Urinary bladder (tissue), 4 donors: ENCODE measurements around the gene HOXD11. TPM values are rescaled to one million over a fixed set of nuclear protein-coding genes. Genes with fewer than 3 reads are reported as not detected.

Source experiments
- DNase-seq: peaks from one replicate; pipeline ENCODE4 v3.0.0-alpha.2; 2015; ENCODE audit errors: extremely low spot score
- H3K27ac ChIP-seq: one replicate; pipeline ENCODE4 v1.5.1; 2013; ENCODE audit warnings: low read depth, mild to moderate bottlenecking, moderate library complexity
- H3K36me3 ChIP-seq: one replicate; pipeline ENCODE4 v1.6.1; 2013; ENCODE audit warnings: mild to moderate bottlenecking, moderate library complexity; ENCODE audit not compliant: insufficient read depth
- H3K4me1 ChIP-seq: one replicate; pipeline ENCODE4 v1.6.1; 2013; ENCODE audit warnings: mild to moderate bottlenecking, moderate library complexity; ENCODE audit not compliant: insufficient read depth
- H3K4me3 ChIP-seq: one replicate; pipeline ENCODE4 v1.5.1; 2013; ENCODE audit warnings: low read depth, low read length
- WGBS: extraction: QIAGEN DNeasy Blood & Tissue Kit; methylation state at CpG from one replicate; pipeline ENCODE4 v1.1.7; 2013; 5-methylcytosine and 5-hydroxymethylcytosine counted together
- polyA plus RNA-seq: library from polyadenylated mRNA; stranded (reverse); fragments of 200-250 nt; gene quantifications from one replicate; pipeline ENCODE4 v1.2.3, GENCODE V29; 2013
- total RNA-seq: library from RNA; depleted of rRNA; stranded (reverse); fragments of >200 nt; gene quantifications from one replicate; pipeline ENCODE4 v1.2.3, GENCODE V29; 2014
- donor health status: healthy with polysubstance abuse.
- donor health status: healthy.

HOXD11 gene
- total and polyA plus RNA-seq, 2 donors: 3.3 to 6.0 TPM

DNA sequence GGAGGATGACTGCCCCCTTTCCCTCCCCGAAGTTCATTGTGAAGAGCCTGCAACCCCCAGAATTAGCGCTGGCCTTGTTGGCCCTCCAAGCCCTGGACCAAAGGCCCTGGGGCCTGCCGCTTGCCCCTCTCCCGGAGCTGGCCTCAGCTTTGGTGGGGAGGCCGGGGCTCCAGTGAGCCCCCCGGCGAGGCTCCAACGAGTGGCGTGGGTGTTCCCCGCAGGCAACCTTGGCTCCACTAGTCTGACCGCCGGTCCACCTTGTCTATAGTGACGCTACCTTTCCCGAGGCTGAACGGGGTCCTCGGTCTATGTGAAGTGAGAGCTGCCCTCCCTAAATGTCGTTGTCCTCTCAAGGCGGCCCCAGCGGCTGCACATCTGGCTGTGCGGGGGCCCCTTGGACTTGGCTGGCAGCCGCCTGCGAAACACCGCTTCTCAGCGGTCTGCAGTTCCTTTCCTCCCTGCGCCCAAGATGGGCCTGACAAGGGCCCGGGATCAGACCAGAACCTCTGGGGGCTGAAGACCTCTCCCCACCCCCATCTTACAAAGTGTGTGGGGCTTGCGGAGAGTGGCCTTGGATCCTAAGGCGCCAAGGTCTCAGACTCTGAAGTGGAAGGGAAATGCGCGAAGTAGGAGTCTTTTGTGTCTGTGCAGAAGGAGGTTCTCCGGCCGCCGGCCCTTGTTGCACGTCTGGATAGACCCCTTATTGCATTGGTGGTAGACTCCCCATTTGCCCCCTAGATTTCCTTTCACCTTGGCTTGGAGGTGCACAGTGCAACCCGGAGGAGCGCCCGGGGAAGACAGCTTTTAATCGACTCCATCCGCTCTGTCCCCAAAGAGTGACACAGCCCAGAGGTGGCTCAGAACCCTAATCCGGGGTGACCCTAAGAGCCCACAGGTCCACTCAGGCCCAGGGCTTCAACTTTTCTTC is 5.6 kb downstream of the HOXD11 start:
- Histone ChIP-seq H3K36me3 (no peaks in the 10 kb centered on the region), H3K27ac (no peak overlapping the region), H3K4me1 (no peaks in the 10 kb centered on the region), H3K4me3 (no peak overlapping the region)
- 66% methylated on average over 40 of the region's 40 CpGs for WGBS
- no peak for DNase-seq

DNA sequence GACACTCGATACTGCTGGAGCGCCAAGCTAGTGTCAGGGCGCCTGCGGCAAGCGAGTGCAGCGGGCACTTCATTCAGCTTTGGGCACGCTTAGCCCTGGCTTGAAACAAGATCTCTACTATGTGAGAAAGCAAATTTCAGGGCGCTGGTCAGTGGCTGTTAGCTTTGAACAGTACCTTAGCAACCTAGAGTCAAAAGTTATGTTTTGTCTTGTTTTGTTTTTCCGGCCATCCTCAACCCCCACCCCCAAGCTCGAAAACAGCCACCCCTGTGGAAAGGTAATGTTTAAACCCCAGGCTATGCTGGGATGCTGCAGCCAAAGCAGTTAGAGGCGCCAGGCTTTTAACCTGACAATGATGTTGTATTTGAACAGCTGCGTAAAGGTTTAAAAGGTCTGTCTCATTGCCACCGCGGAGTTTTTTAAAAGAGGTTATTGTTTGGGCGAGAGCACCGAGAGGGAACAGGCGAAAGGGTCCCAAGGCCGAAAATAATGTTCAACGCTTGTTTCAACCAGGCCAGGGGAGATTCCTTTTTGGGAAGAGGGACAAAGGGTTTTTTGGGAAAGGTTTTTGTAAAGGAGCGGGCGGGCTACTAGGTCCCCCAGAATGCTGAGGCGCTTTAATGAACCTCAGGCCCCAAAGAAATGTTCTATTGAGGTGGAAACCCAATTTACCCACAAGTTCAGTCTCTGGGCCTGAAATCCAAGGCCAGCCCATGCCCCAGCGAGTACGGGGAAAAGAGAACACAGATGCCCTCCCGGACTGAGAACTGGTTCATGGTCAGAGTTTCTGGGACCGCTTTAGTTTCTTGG is 7.2 kb downstream of the HOXD11 start:
- 76% methylated on average over 26 of the region's 26 CpGs for WGBS
- no peak for DNase-seq
- no peak overlapping the region for H3K27ac ChIP-seq
- no peaks in the 10 kb centered on the region for H3K4me1 ChIP-seq
- H3K36me3 ChIP-seq: no peaks in the 10 kb centered on the region
- H3K4me3 ChIP-seq: no peak overlapping the region

DNA sequence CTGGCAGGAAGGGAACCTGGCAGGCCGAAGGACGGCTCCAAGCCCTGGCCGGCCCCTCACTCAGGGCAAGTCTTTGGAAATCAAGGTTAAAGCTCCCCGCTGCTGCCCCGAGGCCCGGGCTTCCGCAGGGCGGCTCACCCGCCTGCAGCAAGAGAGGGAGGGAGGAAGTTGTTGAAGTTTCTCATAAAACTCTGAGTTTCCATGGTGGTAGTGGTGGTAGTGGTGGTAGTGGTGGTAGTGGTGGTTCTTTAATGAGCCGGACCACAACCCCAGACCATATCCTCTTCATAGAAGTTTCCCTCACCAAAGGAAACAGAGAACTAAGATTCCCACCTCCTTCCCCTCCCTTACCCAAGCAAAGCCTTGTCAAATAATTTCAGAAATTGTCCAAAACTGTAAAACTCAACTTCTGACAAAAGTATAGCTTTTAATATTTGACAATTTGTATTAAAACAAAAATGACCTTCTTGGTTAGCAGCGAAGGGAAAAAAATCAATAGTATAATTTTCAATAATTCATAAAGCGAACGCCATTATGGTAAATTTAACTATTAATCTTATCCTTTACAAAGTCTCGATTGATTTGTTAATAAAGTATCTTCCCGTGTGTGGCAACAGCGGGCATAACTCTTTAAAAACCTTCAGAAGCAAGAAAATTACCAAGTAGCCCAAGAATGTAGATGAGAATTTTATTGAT is 8.0 kb downstream of the HOXD11 start:
- no peak overlapping the region for H3K4me3 ChIP-seq
- H3K36me3 ChIP-seq: no peaks in the 10 kb centered on the region
- no peak for DNase-seq
- 83% methylated on average over 16 of the region's 16 CpGs for WGBS
- no peak overlapping the region for H3K27ac ChIP-seq
- no peaks in the 10 kb centered on the region for H3K4me1 ChIP-seq

DNA sequence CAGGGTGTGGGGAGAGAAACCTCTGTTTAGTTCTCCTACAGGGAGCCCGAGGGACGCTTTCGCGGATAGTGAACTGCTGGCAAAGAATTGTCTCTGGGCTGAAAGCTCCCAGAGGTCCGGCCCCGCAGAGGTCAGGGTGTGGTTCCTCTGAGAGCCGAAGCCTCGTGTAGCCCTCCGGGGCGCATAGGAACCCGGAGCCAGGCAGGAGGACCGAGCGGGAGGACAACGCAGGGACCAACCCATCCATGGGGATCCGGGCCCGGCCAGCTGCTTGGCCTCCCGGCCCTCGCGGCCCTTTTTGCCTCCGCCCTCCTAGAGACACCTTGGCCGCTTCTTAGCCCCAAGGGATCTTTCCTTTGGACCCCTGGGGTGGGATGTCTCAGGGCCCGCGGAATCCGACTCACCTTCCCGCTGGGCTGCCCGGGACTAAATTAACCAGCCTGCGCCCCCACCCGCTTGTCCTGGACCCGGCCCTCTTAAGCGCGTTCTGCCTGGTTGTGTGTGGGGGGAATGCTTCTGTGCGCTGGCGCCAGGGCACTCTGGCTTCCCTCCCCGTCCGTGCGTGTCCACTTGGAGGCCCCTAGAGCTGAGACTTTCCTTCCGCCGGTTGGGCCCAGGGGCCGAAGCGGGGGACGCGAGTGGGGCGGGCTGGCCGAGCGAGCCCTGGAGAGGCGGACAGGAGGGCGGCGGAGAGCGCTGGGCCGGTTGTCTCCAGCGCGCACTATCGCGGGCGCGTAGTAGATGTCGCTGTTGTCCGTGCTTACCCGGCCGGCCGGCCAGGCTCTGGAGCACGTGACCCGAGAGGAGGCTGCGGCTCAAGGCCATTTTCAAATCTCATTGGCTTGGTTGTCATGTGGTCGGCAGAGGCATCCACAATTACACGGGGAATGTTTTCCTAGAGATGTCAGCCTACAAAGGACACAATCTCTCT is 9.1 kb downstream of the HOXD11 start, which contains the start of gene HOXD10:
Gene HOXD10, plus strand, starts transcription at position 896 of the 931 bp plus-strand sequence. CDS start 56 bp downstream, outside the sequence.
- DNase-seq: no peak
- no peaks in the 10 kb centered on the region for H3K4me1 ChIP-seq
- H3K36me3 ChIP-seq: no peaks in the 10 kb centered on the region
- H3K27ac ChIP-seq: no peak within 1 kb of the TSS
- 47% methylated on average over 66 of the region's 66 CpGs for WGBS
- H3K4me3 ChIP-seq: peak within 1 kb of the TSS; percentile 1

DNA sequence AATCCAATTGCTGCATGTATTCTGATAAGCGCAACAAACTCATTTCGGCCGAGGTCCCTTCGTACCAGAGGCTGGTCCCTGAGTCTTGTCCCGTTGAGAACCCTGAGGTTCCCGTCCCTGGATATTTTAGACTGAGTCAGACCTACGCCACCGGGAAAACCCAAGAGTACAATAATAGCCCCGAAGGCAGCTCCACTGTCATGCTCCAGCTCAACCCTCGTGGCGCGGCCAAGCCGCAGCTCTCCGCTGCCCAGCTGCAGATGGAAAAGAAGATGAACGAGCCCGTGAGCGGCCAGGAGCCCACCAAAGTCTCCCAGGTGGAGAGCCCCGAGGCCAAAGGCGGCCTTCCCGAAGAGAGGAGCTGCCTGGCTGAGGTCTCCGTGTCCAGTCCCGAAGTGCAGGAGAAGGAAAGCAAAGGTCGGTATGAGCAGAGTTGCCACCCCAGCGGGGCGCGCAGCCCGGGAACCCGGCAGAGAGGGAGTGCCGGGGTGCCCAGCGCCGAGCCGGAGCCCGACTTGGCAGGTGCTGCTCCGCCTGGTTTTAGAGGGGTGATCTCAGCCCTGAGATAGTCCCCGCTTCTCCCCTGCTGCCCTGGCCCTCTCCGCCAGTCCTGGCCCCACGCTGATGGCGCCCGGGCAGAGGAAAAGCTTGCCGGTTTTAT is 10.2 kb downstream of the HOXD11 start:
- WGBS: 68% methylated on average over 40 of the region's 40 CpGs
- H3K4me3 ChIP-seq: peak overlapping the region; percentile 1

DNA sequence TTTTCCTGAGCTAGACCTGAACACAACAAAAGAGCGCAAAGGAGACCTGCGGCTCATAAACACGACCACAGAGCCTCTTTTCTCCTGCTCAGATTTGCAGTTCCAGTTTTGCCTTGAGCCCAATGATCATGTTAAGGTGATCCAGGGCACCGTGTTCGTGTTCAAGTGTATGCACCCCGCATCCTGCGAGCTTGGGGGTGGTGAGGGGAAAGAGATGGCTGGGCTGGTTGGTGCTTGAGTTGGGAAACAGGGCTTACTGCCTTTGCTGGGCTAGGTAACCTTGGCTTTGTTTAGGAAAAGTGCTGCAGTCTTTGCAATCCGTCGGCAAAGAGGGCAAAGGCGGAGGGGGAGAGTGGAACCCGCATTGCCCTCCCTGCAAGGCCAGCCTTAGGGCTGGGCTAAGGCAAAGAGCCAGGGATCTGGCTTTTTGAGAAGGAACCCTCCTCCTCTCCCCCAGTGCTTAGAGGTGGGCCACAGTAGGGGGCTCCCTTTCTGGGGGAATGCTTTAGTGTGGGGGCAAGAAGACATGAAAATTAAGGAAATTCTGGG is 10.8 kb downstream of the HOXD11 start:
- no peak for DNase-seq
- Histone ChIP-seq H3K4me3 (no peak overlapping the region), H3K4me1 (no peaks in the 10 kb centered on the region), H3K36me3 (no peaks in the 10 kb centered on the region), H3K27ac (no peak overlapping the region)
- WGBS: 65% methylated on average over 11 of the region's 11 CpGs

More for the DNA sequence above, 10.2 kb downstream of the HOXD11 start:
- no peak overlapping the region for H3K27ac ChIP-seq
- no peaks in the 10 kb centered on the region for H3K36me3 ChIP-seq
- no peak for DNase-seq
- H3K4me1 ChIP-seq: no peaks in the 10 kb centered on the region

DNA sequence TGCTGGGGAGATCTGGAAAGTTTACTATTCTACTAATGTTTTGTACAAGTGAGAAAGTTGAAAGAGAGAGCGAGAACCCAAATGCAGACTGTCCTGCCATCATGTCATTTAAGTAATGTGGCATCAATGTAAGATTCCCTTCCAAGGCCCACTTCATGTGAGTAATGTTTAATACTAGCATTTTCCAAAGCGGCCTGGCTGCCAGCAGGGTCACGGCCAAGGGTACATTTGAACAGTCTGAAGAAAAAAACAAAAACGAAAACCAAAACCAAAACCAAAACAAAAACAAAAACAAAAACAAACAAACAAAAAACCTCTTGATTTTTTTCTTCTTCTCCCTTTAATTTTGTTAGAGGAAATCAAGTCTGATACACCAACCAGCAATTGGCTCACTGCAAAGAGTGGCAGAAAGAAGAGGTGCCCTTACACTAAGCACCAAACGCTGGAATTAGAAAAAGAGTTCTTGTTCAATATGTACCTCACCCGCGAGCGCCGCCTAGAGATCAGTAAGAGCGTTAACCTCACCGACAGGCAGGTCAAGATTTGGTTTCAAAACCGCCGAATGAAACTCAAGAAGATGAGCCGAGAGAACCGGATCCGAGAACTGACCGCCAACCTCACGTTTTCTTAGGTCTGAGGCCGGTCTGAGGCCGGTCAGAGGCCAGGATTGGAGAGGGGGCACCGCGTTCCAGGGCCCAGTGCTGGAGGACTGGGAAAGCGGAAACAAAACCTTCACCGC is 11.7 kb downstream of the HOXD11 start:
- no peak overlapping the region for H3K4me3 ChIP-seq
- no peaks in the 10 kb centered on the region for H3K4me1 ChIP-seq
- DNase-seq: no peak
- H3K36me3 ChIP-seq: no peaks in the 10 kb centered on the region
- H3K27ac ChIP-seq: no peak overlapping the region
- WGBS: 64% methylated on average over 24 of the region's 24 CpGs

DNA sequence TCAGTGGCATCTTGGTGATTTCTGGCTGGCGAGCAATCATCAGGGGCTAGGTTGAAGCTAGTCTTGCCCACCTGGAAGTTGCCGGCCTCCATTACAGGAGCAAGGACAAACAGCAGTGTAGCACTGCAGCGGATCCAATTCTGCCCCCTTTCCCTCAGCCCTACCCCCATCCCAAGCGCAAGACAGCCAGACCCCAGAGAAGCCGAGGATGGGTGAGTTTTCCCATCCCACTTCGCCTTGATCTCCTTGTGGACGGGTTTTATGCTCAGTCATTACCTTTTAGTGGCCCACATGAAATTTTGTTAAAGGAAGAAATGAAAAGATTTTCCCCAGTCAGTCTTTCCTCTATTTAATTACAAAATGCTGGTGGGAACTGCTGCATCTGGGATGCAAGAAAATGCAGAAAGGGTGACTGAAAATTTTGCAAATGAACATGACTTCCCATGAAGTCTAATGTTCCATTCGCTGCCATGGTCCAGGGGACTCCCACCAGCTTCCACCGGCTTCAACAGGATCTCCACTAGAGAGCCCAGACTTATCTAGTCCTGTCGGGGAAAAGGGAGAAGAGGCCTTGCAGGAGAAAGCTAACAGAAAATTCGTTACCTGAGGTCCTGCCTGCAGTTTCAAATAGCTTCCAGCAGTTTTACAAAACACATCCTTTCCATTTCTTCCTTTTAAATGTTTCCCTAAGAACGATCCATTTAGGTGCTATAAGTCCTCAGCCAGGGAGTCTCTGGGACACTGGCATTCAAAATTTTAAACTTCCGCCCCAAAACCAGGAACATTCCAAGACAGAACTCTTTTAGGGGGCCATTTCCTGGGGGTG is 13.5 kb downstream of the HOXD11 start:
- no peak overlapping the region for H3K27ac ChIP-seq
- no peaks in the 10 kb centered on the region for H3K36me3 ChIP-seq
- no peaks in the 10 kb centered on the region for H3K4me1 ChIP-seq
- 81% methylated on average over 13 of the region's 13 CpGs for WGBS
- no peak overlapping the region for H3K4me3 ChIP-seq
- DNase-seq: no peak

DNA sequence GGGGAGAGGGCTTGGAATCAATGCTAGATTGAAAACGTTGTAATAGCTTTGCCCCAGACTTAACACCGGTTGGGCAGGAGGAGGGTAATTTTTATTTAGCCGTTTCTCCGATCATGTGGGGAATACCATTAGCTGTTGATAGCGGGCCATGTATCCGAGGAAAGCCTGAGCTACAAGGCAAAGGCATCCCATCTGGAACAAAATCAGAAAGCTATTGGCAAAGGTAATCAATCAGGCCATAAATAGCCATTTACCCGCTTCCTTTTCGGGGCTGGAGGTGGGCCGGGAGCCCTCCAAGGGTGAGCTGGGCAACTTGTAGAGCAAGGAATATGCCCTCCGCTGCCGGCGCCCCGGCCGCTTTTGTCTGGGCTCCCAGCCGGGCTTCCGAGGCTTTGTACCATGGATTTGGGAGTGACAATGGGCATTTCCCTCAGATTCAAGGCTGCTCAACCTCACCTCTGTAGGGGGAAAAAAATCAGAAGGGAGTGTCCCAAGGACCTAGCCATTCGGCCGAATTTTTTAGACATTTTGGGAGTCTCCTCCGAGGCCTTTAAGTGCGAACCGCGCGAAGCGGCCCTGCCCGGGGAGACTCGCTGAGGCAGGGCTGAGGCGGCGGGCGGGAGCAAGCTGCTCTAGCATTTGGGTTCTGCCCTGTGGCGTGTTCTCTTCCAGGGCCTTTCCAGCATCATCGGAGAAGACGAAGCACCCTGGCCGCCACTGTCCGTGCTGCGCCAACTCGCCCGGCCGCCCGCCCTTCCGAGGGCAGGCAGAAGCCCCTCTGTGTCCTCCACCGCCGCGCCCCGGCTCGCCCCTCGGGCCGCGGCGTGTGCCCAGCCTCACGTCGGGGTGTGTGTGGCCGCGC is 14.3 kb downstream of the HOXD11 start:
- Histone ChIP-seq H3K27ac (no peak overlapping the region), H3K36me3 (no peaks in the 10 kb centered on the region), H3K4me3 (peak overlapping the region; percentile 46), H3K4me1 (no peaks in the 10 kb centered on the region)
- 61% methylated on average over 53 of the region's 53 CpGs for WGBS
- no peak for DNase-seq

DNA sequence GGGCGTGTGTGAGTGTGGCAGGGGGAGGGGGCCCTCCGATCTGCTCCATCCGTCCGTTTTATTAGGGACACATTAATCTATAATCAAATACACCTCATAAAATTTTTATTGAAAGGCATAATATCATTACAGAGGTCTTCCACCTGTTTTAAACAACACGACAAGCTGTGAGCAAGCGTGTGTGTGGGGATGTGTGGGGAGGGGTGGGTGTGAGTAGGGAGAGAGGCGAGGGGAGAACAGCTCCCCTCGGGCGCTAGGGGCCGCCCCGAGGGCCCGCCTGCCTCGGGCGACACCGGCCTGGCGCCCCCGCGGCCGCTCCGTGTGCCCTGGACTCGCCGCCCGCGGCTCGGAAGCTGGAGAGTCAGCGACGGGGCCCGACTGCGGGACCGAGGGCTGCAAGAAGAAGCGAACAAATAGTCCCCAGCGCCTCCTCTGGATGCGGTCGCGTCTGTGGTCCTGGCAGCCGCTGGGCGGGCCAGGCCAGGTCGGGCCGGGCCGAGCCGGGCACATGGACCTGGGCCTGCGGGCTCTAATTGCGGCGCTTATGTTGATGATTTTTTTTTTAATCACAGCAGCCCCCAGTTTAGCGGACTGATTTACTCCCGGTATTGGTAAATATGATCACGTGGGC is 15.1 kb downstream of the HOXD11 start:
- DNase-seq: no peak
- no peaks in the 10 kb centered on the region for H3K4me1 ChIP-seq
- H3K36me3 ChIP-seq: no peaks in the 10 kb centered on the region
- whole genome bisulfite sequencing: 36% methylated on average over 47 of the region's 47 CpGs
- peak overlapping the region; percentile 46 for H3K4me3 ChIP-seq
- no peak overlapping the region for H3K27ac ChIP-seq
